Measurements from ENCODE around the gene RALGAPA2.

Gene RALGAPA2

DNA sequence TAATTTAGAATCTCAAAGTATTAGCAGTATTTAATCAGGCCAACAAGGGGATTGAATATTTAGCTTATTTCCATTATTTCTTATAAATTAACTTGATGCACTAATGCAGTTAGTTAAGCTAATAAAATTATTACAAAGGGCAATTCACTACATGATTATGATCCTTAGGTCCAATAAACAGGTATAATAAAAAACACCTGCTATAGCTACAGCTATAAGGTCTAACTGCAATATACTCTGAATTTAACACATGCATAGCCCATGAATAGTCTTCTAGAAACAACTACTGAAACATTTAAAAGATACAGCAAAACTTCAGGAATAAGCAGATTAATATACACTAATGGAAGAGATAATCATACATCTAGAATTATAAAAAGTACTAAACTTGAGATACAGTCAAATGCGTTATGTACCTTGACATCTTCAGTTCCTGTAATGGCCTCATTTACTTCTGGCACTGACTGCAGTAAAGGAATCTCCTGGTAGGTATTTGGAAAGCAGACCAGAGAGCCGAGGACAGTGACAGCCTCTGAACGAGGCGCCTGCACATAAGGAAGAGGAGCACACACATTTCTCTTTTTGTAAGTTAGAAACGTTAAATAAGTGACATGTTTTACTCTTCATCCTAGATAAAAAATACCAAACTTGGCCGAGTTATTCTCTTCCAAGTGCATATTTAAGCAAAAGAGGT is 176.1 kb downstream of the RALGAPA2 start:
- DNase-seq (ENCODE audit: low read depth), result no peak

GRCh38 chr20:20535051-20535450 is 177.4 kb downstream of the RALGAPA2 start:
- no peak for DNase-seq (ENCODE audit: low read depth)

- DNase-seq (ENCODE audit: low read depth), result no peak
Measured at GRCh38 chr20:20531283-20531682, 181.2 kb downstream of the RALGAPA2 start.

DNA sequence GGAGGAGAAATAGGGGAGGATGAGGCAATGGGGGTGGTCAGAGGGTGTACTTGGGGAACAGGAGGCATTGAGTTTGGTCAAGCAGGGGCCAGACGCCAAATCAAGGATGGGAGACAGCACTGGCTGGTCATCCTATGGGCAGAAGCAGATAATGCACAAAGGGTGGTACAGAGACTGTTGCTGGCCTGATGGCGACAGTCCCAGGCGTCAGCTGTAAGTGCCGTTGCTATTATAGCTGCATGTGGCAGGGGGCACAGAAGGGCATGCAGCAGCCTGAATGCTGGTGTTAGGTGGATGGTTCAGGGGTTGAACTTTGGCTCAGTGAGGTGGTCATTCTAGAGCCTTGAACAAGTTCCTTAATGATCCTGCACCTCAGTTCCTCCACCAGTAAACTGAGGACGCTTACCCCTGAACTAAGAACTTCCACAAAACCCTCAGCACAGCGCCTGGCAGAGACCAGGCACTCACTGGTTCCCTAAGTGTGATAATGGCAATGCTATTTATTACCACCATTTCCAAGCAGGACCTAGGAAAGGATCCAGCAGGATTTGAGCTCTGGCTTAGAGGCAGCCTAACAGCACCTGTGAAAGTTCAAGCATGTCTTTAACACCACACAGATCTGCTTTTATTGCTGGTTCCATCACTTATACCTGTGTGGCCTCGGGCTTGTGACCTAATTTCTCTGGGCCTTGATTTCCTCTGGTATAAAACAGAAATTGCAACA is 181.9 kb downstream of the RALGAPA2 start:
- DNase-seq (ENCODE audit: low read depth), result no peak

DNA sequence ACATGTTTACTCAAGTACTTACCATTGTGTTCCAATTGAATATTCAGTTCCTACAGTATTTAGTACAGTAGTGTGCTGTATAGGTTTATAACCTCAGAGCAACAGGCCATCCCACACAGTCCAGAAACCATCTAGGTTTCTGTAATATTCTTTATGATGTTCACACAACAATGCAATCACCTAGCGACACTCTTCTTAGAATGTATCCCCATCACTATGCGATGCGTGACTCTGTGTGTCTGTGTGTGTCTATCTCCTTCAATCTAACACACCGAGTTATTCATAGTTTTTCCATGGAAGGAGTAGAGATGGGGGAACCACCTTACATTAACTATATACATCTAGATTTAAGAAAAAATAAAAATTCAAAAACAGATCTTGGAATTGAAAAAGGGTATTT is 182.8 kb downstream of the RALGAPA2 start:
- no peak for DNase-seq (ENCODE audit: low read depth)

GRCh38 chr20:20528861-20529260 is 183.6 kb downstream of the RALGAPA2 start:
- DNase-seq (ENCODE audit: low read depth), result no peak

DNA sequence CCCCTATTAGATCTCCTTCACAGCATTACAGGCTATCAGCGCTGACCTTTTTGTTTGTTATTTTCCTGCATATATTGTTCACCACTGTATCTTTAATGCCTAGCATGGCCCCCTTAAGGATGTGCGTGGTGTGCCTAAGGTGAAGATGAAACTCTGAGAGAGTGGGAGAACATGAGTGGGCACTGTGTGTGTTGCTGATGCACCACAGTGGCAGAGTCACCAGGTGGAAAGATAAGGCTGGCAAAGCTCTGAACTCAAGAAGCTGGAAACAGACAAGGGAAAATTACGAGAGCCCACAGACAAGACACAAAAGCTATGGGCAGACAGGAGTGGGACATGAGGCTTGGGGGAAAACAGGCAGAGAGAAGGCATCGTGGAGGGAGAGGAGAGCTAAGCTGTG is 184.8 kb downstream of the RALGAPA2 start:
- DNase-seq (ENCODE audit: low read depth), result no peak

GRCh38 chr20:20525756-20526155 is 186.7 kb downstream of the RALGAPA2 start:
- no peak for DNase-seq (ENCODE audit: low read depth)

- no peak for DNase-seq (ENCODE audit: low read depth)
Measured at GRCh38 chr20:20525214-20525613, 187.2 kb downstream of the RALGAPA2 start.

- no peak for DNase-seq (ENCODE audit: low read depth)
Measured at GRCh38 chr20:20524756-20525155, 187.7 kb downstream of the RALGAPA2 start.

DNA sequence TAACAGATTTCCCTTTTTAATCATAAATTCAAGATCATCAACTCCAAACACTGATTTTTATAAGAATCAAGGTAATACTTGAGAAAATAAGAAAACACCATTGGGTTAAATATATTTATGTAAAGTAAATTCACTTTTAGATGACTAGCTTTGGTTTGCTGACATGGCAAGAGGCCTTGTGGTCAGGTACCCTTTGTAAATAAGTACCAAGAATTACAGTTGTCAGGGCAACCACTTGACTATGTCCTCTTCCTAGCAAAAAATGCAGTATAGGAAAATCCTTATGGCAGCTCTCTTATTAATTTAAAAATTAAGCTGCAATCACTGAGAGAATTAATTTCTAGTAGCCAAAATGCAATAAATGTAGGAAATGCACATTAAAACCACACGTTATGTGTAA is 190.7 kb downstream of the RALGAPA2 start:
- DNase-seq (ENCODE audit: low read depth), result no peak

GRCh38 chr20:20520776-20521175 is 191.7 kb downstream of the RALGAPA2 start:
- DNase-seq (ENCODE audit: low read depth), result no peak

DNA sequence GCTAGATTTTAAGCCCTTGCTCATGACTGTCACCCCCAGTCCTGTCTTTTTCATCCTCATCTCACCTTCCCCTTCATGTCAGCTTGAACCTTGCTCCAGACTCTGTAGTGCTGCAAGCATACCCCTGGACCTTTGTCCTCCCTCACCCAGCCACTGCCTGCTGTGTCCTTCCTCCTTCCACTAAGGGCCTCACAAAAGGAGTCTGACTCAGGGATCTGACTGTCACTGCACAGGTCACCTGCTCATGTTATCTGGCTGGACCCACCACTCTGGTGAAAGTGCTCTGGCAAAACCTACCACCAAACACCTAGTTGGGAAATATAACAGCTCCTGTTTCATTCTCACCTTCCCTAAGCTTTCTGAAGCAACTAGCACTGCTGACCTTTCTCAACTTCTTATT is 193.2 kb downstream of the RALGAPA2 start:
- no peak for DNase-seq (ENCODE audit: low read depth)

GRCh38 chr20:20518263-20518662 is 194.2 kb downstream of the RALGAPA2 start:
- DNase-seq (ENCODE audit: low read depth), result no peak

DNA sequence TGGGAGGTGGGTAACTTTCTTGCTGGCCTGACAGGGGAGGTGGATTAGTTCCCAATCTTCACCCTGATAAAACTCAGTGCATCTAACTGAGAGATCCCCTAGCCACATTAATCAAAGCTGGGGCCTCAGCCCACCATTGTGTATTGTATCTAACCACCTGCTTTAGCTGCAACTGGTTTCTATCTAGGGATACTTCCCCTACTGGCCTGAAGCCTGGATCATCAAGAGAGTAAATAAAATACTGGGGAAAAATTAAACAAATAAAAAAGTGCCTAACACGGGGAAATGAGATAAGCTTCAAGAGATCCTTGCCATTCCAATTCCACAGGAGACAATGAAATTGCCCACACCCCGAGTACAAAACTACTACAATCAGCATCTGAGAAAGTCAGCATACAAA is 195.1 kb downstream of the RALGAPA2 start:
- DNase-seq (ENCODE audit: low read depth), result no peak

DNA sequence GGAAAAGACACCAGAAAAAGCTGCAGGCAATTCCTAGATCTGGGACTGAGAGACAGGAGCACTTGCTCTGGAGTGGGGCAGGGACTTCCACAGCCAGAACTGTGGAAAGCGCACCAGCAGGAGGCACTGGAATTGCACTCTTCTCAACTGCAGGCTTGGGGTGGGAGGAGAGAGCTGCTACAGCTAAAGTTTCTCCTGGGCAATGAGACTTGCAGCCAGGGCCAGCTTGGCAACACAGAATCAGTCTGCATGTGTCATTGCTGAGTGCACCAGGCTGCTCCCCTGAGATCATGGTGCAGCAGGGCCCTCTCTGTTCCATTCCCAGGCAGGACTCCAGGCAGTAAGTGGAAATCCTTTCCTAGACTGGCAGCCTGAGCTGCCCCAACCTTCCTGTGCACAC is 198.7 kb downstream of the RALGAPA2 start:
- DNase-seq (ENCODE audit: low read depth), result no peak

GRCh38 chr20:20505554-20505953 is 206.9 kb downstream of the RALGAPA2 start:
- DNase-seq (ENCODE audit: low read depth), result no peak

DNA sequence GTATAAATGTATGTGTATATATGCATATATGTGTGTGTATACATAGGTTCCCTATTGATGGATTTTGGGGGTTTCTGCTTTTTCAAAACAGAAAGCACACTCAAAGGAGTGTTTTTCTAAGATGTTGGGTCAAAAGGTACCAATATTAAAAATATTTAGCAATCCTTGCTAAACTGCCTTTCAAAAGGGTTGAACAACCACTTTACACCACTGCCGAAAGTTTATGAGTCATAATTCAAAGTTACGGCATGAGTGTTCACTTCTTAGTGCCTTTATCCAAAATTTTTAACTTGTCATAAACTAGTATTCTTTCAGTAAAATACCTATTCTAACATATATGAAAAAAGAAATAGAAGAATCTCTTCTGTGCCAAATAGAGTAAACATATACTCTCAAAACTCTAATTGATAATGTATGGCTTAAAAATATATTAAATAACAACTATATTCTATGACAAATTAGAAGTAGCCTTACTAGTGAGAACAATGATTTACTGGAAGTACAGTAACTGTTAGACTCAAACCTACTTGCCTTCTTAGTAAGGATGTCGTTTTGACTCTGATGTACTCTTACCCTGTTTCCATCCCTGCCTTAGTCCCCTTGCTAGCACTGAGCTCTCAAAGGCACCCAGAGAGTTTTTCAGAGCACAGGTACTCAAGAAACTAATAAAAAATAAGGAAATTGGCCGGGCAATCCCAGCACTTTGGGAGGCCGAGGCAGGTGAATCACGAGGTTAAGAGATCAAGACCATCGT is 208.5 kb downstream of the RALGAPA2 start:
- DNase-seq (ENCODE audit: low read depth), result no peak

DNA sequence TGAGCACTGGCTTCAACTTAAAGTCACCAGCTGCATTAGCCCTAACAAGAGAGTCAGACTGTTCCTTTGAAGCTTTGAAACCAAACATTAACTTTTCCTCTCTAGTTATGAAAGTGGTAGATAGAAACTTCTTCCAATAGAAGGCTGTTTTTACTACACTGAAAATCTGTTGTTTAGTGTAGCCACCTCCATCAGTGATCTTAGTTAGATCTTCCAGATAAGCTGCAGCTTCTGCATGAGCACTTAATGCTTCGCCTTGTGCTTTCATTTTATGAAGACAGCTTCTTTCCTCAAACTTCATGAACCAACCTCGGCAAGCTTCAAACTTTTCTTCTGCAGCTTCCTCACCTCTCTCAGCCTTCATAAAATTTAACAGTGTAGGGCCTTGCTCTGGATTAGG is 211.3 kb downstream of the RALGAPA2 start:
- no peak for DNase-seq (ENCODE audit: low read depth)

DNA sequence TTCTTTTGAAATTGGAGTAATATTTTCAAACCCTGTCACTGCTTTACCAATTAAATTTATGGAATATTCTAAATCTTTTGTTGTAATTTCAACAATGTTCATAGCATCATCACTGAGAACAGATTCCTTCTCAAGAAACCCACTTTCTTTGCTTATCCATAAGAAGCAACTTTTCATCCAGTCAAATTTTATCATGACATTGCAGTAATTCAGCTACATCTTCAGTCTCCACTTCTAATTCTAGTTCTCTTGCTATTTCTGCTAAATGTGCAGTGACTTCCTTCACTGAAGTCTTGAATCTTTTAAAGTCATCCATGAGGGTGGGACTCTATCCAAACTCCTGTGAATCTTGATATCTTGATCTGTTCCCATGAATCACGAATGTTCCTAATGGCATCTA is 212.1 kb downstream of the RALGAPA2 start:
- DNase-seq (ENCODE audit: low read depth), result no peak

GRCh38 chr20:20499439-20499838 is 213.0 kb downstream of the RALGAPA2 start:
- DNase-seq (ENCODE audit: low read depth), result no peak

DNA sequence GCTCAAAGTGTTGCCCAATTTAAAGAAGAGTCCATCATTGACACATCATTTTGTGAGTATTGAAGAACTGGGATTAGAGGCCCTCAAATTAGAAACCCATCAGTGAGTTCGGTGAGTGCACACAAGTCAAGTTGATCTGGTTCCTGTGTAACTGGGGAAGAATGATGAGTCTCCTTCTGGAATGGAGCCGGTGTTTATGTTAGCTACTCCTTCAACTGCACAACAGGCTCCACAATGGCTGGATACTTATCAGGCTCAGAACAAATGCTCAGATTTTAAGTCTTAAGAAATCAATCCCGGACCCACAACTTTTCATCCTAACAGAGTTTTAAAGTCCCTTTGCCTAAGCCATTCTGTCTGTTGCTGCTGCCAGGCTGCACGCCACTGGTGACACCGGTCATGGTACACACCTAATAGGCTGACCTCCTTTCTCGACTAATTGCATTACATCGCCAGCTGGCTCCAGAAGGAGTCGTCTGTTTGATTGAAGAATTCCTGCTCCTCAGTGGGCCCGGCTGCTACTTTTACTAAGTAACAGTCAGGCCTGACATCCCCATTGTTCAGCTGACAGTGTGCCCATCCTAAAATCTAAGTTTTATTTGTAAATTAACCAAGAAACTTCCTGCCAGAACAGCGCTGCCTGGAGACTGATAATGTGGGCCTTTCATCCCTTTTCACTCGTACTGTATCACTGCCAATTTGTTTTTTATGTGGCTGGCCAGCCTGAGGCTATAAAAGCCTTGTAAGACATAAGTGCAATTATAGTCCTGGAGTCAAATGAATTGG is 214.2 kb downstream of the RALGAPA2 start:
- no peak for DNase-seq (ENCODE audit: low read depth)

All from stimulated activated CD4-positive, alpha-beta T cell treated with anti-CD3 and anti-CD28 coated beads, Interleukin-2, amount 100 ng/mL, for 4 hours (primary cell).